Stimulated activated CD8-positive, alpha-beta memory T cell treated with anti-CD3 and anti-CD28 coated beads, Interleukin-4, amount 100 ng/mL, for 24 hours (primary cell): ENCODE data around the gene ACOX2.

Experiments used
- DNase-seq: peaks from one replicate; pipeline ENCODE4 v3.0.0-alpha.2; 2020; ENCODE audit warnings: low read depth

The ACOX2 gene

DNA sequence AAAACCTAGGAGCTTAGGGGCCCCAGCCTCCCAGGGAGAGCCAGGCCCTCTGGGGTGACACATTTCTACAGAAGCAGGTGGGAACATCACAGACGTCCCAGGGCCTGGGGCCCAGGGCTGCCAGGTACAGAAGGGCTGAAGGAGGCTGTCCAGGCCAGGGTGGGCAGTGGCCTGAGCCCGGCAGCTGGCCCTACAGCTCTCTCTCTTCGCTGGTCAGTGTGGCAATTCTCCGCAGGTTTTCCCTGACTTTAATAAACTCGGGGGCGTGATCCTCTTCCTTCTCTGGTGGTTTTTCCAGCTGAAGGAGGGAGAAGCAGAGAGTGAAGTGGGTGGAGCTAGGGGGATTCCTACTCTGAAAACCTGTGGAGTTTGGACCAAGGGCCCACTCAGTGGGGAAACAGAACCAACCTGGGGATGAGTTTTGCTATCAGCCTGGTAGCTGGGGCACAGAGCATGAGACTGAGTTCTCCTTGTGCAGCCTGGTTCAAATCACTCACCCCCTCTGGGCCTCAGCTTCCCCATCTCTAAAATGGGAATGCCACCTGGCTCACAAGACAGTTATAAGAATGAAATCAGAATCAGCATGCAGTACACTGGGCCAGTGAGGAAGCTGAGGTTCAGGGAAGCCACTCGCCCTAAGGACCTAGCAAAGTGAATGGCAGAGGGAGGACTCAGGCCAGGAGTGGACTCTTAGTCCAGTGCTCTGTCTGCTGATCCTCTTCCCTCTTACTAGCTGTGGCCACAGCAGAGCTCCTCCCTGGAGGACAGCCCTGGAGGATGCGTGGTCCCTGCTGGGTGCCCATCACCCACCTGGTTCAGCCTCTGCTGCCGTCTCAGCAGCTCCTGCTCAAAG lies 29.6 kb upstream of the ACOX2 start:
- DNase-seq: no peak

DNA sequence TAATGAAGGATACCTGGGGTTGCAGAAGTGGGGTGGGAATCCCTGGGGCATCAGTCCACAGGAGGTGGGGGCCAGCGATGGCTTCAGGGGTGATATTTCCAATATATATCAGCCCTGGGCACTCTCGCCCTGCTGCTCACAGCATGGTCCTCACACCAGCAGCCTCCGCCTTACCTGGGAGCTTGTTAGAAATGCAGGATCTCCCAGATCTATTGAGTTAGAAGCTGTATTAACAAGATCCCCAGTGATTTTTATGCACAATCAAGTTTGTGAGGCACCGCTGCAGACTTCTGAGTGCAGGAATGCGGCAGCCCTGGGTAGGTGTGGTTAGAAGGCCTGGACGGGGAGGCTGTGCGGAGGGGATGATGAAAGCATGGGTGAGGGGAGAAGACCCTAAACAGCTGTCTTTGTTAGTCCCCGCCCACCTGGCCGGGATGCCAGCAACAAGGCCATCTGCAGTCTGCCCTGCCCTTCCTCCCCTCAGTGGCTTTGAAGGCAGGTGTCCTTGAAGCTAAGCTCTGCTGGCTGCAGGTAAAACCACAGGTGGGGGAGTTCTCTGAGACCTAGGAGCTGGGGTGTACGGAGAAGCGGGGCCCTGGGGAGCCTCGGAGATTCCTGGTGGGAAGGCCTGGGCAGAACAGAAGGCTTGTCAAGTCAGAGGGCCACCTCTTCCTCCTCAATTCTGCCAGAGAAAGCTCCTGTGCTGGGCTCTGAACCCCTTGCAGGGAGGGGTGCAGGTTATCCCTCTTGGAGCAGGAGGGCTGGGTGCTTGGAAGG lies 28.8 kb upstream of the ACOX2 start:
- no peak for DNase-seq

GRCh38 chr3:58564456-58565160 lies 27.6 kb upstream of the ACOX2 start:
- DNase-seq: no peak

- DNase-seq: no peak
Measured at GRCh38 chr3:58564054-58564453, 27.1 kb upstream of the ACOX2 start.

GRCh38 chr3:58563386-58564035 lies 26.5 kb upstream of the ACOX2 start:
- no peak for DNase-seq

- DNase-seq: no peak
Measured at GRCh38 chr3:58562498-58562897, 25.5 kb upstream of the ACOX2 start.

DNA sequence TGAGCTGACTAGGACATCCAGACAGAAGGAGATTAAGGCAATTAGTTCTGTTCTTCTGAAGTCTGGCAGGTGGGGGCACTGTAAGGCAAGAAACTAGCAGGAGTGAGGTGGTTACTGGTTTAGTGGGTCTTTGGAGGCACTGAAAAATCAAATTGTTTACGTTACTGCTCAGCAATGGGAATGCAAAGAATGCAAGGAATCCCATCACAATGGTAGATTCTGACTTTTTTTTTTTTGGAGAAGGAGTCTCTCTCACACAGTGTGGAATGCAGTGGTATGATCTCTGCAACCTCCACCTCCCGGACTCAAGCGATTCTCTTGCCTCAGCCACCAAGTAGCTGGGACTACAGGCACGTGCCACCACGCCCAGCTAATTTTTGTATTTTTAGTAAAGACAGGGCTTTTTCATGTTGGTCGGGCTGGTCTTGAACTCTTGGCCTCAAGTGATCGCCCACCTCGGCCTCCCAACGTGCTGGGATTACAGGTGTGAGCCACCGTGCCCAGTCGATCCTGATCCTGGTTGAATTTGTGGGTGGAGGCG lies 23.9 kb upstream of the ACOX2 start:
- no peak for DNase-seq

DNA sequence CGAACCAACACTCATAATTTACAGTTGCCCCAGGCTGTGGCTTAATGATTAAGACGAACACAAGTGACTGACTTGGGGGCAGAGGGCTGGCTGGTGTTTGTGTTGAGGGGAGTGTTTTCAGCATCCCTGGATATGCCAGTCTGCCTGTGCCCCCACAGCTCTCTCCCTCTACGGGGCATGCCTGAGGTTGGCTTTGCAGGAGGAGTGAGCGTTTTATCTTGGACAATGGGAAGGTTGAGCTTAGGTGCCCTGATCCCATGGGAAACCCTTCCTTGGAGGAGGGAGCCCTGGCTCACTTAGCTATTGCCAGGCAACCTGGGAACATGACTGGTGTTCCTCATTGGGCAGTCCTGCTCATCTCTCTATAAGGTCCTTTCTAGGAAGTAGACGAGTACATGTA lies 22.6 kb upstream of the ACOX2 start:
- no peak for DNase-seq

DNA sequence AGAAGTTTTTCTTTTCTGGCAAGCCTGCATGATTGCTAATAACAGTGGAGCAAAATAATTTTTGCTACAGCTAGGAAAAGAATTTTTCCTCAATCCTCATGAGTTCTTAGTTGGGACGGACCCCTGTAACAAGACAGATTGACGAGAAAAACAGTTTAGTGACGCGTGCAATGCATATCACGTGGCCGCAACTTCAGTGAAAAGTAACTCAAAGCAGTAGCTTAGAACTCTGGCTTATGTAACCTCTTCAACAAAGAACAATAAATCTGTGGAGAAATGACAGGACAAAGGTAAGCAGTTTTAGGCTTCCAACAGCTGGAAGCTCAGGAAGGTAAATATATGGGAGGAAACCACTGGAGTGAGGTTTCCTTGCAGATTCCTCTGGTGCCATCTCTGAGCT lies 20.5 kb upstream of the ACOX2 start:
- no peak for DNase-seq

- no peak for DNase-seq
Measured at GRCh38 chr3:58556761-58557221, 19.8 kb upstream of the ACOX2 start.

GRCh38 chr3:58556001-58556400 lies 19.0 kb upstream of the ACOX2 start:
- no peak for DNase-seq

DNA sequence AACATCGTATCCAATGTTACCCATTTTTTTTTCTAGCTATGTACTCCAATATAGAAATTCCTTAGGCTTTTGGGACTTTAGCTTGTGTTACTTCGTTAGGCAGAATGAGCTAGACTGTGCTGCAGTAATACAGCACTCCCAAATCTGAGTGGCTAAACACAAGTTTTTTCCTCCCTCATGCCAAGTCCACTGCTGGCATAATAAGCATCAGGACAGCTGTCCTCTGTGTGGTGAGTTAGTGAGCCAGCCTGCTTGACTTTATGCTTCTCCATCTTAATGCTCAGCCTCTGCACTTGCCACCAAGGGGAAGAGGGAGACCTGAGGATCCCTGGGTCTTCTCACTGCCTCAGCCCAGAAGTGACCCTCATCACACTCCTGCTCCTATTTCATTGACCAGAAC lies 18.2 kb upstream of the ACOX2 start:
- DNase-seq: no peak

- no peak for DNase-seq
Measured at GRCh38 chr3:58553003-58553402, 16.0 kb upstream of the ACOX2 start.

DNA sequence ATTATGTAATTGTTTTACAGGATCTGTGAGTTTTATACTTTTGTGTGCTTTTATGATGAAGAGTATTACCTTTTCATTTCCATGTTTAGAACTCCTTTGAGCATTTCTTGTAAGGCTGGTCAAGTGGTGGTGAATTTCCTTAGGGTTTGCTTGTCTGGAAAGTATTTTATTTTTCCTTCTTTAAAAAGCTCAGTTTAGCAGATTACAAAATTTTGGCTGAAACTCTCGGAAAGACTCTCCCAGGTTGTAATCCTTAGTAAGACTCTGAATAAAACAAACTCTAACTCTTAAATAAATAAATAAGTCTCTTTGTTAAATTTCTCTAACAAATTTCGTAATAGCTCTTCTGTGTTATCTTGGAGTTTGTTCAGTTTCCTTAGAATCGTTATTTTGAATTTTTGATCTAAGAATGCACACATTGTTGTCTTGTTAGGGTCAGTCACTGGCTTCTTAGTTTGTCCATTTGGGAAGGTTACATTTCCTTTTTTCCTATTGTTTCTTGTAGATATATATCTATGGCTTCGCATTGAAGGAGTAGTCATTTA lies 14.7 kb upstream of the ACOX2 start:
- no peak for DNase-seq

DNA sequence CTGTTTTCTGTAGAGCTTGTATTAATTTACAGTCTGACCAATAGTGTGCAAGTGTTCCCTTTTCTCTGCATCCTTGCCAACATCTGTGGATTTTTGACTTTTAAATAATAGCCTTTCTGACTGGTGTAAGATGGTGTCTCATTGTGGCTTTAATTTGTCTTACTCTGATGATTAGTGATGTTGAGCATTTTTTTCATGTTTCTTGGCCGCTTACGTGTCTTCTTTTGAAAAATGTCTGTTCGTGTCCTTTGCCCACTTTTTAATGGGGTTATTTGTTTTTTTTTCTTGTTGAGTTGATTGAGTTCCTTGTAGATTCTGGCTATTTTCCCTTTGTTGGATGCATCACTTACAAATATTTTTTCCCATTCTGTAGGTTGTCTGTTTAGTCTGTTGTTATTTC lies 7.6 kb upstream of the ACOX2 start:
- DNase-seq: no peak

GRCh38 chr3:58540176-58540858 lies 3.3 kb upstream of the ACOX2 start:
- no peak for DNase-seq

DNA sequence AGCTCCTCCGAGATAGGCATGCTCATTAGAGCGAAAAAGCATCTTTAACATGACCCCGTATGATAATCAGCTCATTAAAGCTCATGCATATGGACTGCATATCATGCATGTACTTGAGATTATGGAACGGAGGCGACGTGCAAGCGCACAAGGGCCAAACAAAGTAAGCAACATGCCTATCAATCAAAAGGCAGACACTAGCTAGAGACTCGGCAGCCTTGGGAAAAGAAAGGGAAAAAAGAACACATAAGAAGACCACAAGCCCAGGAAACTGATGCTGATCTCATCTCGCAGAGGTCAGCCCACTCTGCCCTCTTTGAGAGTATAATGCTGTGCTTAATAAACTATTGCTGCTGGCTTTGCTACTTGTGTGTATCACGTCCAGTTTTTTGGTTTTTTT lies 2.6 kb upstream of the ACOX2 start:
- DNase-seq: no peak

- no peak for DNase-seq
Measured at GRCh38 chr3:58537412-58538301, 667 bp upstream of the ACOX2 start.

- no peak for DNase-seq
Measured at GRCh38 chr3:58535531-58536500, 1.2 kb downstream of the ACOX2 start.
